Stimulated activated CD4-positive, alpha-beta T cell treated with anti-CD3 and anti-CD28 coated beads, TNF-alpha, amount 100 ng/mL, for 48 hours (primary cell): ENCODE measurements around the gene GATAD2A.

Experiments used
- DNase-seq, 3 donors: peaks; one replicate each; pipeline ENCODE4 v3.0.0-alpha.2; 2020; ENCODE audit warnings: low read depth in 3 of 3

The GATAD2A gene

DNA sequence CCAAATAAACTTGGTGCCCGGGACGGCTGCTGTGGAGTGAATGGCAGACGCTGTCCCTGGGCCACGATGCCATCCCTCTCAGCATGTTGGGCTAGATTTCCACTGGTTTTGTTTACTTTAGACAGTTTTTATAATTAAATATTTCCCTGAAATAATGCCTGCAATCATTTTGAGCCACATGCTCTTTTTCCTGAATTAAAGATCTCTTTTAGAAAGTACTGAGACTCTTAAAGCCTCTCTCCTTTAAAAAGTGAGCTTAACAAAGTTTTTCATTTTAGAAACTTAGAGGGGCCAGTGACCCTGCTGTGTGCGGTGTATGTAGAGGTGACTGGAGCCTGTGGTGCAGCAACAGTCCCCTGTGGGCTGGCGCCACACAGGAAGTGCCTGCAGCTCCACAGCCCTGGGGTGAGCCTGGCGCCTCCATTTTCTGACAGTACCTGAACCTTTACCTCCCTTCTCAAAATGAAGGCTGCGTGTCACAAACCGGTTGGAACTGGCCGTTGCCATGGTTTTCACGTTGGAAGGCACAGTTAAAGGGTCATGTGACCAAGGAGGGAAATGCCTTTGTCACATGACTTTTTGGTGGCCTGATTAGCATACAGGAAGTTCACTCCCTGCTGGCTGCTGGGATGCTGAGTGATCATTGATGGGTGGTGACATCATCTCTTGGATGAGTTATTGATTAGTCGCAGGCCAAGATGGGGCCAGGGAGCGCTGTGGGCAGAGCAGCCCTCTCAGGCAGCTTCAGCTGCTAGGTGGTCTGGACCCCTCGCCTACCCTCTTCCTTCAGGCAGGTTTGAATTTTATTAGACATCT, 83.6 kb downstream of the GATAD2A start:
- peak; percentile 74 to 85 (median 81) for DNase-seq

DNA sequence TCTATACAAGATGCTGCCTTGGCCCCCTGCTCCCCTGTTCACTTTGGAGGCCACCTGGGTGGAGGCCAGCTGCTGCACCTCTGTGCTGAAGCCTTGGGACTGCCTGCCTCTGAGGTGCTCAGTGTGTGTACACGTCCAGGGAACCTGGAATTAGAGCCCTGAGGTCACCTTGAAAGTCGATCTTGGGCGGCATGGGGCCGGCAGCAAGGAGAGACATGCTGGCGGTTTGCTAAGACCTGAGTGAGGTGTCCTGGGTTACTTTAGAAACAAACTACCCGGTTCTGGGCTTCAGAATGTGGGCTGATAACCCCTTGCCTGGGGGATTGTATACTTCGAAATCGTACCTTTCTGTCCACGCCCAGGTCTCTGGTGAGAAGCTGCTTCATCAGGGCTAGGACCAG, 84.3 kb downstream of the GATAD2A start:
- no peak for DNase-seq

DNA sequence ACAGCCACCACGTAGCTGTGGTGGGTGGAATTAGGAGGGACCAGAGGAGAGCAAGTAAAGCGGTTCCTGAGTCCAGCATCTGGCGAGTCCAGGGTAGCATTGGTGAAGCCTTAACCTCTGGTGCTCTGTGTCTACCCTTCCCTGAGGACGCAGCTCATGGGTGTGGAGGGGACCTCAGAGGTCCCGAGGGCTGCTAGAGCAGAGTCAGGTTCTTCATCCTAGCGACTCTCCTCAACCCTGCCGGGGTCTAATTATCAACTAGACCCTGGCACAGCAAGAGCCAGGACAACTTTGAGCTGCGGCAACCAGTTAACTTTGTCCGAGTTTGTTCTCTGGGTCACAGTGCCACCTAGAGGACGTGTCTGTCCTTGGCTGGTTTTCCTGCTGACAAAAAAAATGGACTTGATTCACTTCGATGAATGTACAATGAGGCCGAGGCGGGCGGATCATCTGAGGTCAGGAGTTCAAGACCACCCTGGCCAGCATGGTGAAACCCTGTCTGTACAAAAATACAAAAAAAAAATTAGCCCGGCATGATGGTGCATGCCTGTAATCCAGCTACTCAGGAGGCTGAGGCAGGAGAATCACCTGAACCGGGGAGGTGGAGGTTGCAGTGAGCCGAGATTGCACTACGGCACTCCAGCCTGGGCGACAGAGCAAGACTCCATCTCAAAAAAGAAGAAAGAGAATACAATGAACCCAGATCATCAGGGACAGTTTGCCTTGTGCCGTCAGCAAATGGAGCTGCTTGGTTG, 84.9 kb downstream of the GATAD2A start:
- DNase-seq: peak; percentile 65 to 81 (median 68)

DNA sequence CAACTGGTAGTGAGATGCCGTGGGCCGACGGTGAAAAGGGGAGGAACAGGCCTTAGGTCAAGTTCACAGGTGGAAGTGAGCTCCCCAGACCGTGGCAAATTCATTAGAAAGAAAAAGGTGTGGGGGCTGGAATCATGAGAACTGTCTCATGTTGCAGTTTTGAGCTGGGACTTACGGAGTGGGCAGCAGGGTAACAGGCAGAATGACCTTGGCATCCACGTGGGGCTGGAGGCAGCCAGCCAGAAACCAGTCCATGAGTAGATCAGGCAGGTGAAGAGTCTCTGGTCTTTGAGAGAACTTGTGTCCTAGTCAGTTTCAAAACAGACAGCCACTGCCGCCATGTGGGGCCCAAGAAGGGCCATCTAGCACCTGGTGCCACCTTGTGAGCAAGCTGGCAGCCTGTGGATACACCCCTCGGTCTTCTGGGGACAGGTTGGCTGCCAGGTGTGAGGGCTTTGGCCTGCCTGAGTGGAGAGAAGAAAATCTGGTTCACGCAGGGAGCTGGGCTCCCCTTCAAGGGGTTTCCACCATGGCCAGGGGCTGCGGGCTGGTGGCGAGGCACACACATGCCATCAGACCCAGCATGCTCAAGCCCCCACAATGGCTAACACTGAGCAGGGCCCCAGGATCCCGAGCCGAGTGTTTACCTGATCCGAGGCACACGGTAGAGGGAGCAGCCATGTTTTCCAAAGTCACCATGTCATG, 86.0 kb downstream of the GATAD2A start:
- DNase-seq: no peak

DNA sequence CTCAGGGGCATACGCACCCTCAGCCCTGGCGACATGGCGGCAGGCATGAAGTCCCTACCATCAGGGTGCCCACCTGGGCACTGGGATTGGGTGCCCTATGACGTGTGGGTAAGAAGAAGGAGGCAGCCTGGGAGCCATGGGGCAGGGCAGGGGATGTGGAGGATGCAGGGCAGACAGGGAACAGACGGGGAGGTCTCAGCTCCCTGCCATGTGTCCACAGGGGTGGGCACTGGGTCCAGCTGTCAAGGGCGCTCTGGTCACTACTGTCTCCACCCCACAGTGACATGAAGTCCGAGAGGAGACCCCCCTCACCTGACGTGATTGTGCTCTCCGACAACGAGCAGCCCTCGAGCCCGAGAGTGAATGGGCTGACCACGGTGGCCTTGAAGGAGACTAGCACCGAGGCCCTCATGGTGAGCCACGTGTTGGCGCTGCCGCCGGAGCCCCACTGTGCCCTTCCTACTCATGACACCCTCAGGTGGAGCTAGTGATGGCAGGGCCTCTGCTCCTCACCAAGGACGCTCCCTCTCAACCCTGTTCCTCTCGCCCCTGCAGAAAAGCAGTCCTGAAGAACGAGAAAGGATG, 86.6 kb downstream of the GATAD2A start:
- no peak for DNase-seq

DNA sequence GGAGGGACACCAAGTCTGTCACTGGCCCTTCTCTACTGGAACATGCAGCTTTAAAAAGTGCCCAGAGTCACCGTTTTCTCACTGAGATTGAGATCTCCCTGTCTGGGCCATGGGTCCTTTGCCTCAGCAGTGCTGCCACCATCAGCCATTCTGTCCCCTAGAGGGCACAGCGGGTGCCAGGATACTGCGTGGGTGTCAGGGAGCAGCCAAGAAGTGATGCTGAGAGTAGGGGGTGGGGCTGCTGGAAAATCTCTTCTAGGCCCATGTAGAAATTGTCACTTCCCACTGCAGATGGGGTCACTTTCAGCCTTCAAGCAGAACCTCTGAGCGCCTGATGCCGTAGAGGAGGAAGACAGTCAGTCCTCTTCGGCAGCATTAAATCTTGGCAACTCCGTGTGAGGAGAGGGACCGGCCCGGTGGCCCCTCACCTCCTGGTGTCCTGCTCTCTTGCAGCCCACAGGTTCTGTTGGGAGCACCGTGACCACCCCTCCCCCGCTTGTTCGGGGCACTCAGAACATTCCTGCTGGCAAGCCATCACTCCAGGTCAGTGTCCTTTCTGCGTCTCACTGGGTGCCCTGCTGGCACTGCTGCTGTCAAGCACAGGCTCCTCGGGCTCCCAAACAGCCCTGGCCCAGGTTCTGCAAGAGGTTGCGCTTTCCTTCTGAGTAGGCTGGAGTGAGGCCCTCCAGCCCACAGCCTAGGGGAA, 88.5 kb downstream of the GATAD2A start:
- no peak for DNase-seq

GRCh38 chr19:19495614-19496603, 90.4 kb downstream of the GATAD2A start:
- DNase-seq: no peak

DNA sequence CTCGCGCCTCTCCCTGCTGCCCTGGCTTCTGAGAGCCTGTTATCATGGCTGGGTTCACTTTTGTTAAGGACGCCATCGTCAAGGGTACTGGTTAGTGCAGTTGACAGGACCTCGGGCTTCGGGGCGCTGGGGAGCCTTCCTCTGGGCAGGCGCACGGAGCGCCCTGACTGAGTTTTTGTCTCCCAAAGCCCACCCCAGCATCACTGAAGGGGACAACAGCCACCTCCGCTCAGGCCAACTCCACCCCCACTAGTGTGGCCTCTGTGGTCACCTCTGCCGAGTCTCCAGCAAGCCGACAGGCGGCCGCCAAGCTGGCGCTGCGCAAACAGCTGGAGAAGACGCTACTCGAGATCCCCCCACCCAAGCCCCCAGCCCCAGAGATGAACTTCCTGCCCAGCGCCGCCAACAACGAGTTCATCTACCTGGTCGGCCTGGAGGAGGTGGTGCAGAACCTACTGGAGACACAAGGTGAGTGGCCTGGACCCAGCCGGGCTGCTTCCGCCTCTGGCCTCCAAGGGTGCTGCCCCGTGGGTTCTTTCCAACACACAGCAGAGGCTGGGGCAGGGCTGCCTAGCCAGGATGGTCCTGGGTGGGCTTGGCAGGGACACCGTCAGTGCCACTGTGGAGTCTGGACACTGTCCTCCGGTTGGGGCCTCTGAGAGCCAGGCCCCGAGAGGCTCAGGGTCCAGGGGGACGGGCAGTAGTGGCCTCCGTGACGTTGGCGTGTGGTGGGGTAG, 92.9 kb downstream of the GATAD2A start:
- no peak for DNase-seq

DNA sequence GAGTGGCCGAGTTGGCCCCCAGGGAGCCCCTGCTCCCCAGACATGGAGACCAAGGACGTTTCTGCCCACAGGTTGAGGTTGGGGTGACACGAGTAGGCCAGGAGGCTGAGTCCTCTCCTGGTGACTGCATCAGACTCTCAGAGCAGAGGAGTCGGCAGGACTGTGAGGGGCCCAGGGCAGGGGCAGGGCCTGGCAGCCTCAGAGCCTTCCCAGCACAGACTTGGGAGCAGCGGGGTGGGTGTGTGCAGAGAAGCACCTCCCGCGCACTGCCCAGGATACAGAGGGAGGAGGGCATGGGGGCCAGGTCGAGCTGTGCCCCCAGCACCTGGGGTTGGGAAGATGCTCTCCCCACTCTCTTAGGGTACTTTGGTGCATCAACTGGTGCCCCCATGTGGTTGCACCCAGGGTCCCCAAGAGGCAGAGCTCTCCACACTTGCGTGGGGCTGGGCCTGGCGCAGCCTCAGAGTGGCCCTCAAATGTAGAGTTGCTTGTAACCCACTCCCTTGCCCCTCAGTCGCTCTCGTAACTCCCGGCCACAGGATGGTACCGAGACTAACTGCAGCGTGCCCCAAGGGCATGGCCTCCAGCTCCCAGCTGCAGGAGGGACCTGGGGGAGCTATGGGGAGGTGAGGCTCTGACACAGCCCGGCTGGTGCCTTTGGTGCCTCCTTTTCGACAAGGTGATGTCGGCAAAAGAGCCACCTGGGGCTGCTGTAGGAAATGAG, 94.0 kb downstream of the GATAD2A start:
- DNase-seq: no peak

GRCh38 chr19:19500975-19501644, 95.6 kb downstream of the GATAD2A start:
- DNase-seq: no peak

GRCh38 chr19:19501798-19502197, 96.3 kb downstream of the GATAD2A start:
- DNase-seq: no peak

- no peak for DNase-seq
Observed at GRCh38 chr19:19502281-19502680, 96.8 kb downstream of the GATAD2A start.

- no peak for DNase-seq
Observed at GRCh38 chr19:19502808-19503602, 97.5 kb downstream of the GATAD2A start.

GRCh38 chr19:19504754-19505668, 99.5 kb downstream of the GATAD2A start:
- DNase-seq: no peak

GRCh38 chr19:19505669-19506326, 100.3 kb downstream of the GATAD2A start:
- DNase-seq: no peak

GRCh38 chr19:19506592-19506991, 101.1 kb downstream of the GATAD2A start:
- no peak for DNase-seq
